SK-MEL-5 (cell line): ENCODE results near the gene DNAI2. TPM values are rescaled to one million over a fixed set of nuclear protein-coding genes. Genes with fewer than 3 reads are reported as not detected.

ENCODE experiments used
- DNase-seq: peaks from one replicate; pipeline ENCODE4 v3.0.0-alpha.2; 2016; ENCODE audit warnings: low read depth, low spot score
- in situ Hi-C: cut with HindIII; loops from 2 replicates; pipeline ENCODE4 v1.10.0; 2016; ENCODE audit warnings: low sequenced_read_pairs, high pct_unique_total_duplicates, low pct_unique_long_range_greater_than_20kb
- total RNA-seq: library from RNA; depleted of rRNA; stranded (reverse); fragments of >200 nt; shearing (Covaris generic); gene quantifications from 2 replicates; pipeline ENCODE4 v1.2.3, GENCODE V29; 2014

Gene DNAI2
- total RNA-seq, 1 experiment from 2014 or later: not detected

- DNase-seq: no peak
- in situ Hi-C loops: no loop called here
Measured at GRCh38 chr17:74343526-74344284, 69.7 kb downstream of the DNAI2 start.

GRCh38 chr17:74344658-74345057 is 70.6 kb downstream of the DNAI2 start:
- in situ Hi-C loops: loop anchor here (5.0 kb wide), 1 partner anchor 42 kb away; no protein-coding TSS in a partner anchor

GRCh38 chr17:74345433-74346241 is 71.6 kb downstream of the DNAI2 start:
- no peak for DNase-seq
- in situ Hi-C loops: loop anchor here (5.0 kb wide), 1 partner anchor 43 kb away; no protein-coding TSS in a partner anchor

More at GRCh38 chr17:74344658-74345057, 70.6 kb downstream of the DNAI2 start:
- DNase-seq: no peak

GRCh38 chr17:74347646-74348045 is 73.6 kb downstream of the DNAI2 start:
- in situ Hi-C loops: loop anchor here (5.0 kb wide), 1 partner anchor 45 kb away; no protein-coding TSS in a partner anchor
- no peak for DNase-seq

- DNase-seq: no peak
- in situ Hi-C loops: loop anchor here (5.0 kb wide), 1 partner anchor 47 kb away; no protein-coding TSS in a partner anchor
Measured at GRCh38 chr17:74349120-74349519, 75.1 kb downstream of the DNAI2 start.

- no peak for DNase-seq
- in situ Hi-C loops: no loop called here
Measured at GRCh38 chr17:74350486-74350885, 76.5 kb downstream of the DNAI2 start.

- DNase-seq: no peak
- in situ Hi-C loops: no loop called here
Measured at GRCh38 chr17:74351552-74352210, 77.6 kb downstream of the DNAI2 start.

- DNase-seq: no peak
- in situ Hi-C loops: no loop called here
Measured at GRCh38 chr17:74353446-74354060, 79.5 kb downstream of the DNAI2 start.

GRCh38 chr17:74354123-74354522 is 80.1 kb downstream of the DNAI2 start:
- peak; percentile 74 for DNase-seq
- in situ Hi-C loops: no loop called here

GRCh38 chr17:74354561-74354960 is 80.5 kb downstream of the DNAI2 start:
- in situ Hi-C loops: no loop called here
- no peak for DNase-seq

- in situ Hi-C loops: no loop called here
- DNase-seq: no peak
Measured at GRCh38 chr17:74355065-74355464, 81.0 kb downstream of the DNAI2 start.

GRCh38 chr17:74356646-74357465 is 82.8 kb downstream of the DNAI2 start:
- no peak for DNase-seq
- in situ Hi-C loops: no loop called here

GRCh38 chr17:74357466-74357809 is 83.4 kb downstream of the DNAI2 start:
- in situ Hi-C loops: no loop called here
- no peak for DNase-seq

GRCh38 chr17:74358697-74359096 is 84.7 kb downstream of the DNAI2 start:
- in situ Hi-C loops: no loop called here
- peak; percentile 45 for DNase-seq

- in situ Hi-C loops: no loop called here
Measured at GRCh38 chr17:74359916-74360315, 85.9 kb downstream of the DNAI2 start.

GRCh38 chr17:74360899-74361229 is 86.8 kb downstream of the DNAI2 start:
- DNase-seq: no peak
- in situ Hi-C loops: no loop called here

More at GRCh38 chr17:74359916-74360315, 85.9 kb downstream of the DNAI2 start:
- no peak for DNase-seq
